ENCODE data around the gene ZMYND8.

The ZMYND8 gene

GRCh38 chr20:47359530-47360296 is 3.2 kb upstream of the ZMYND8 start:
- FAIRE-seq (no peak), DNase-seq (ENCODE audit: insufficient read length, low spot score) (no peak)
- no peak for TF ChIP-seq SPI1 (IDR thresholded peaks at IDR 0.05; ENCODE audit: low read depth, low read length)
- no peak for TF ChIP-seq TAF1 (IDR thresholded peaks at IDR 0.05; ENCODE audit: low read depth, low read length)
- TF ChIP-seq POLR2A (IDR thresholded peaks at IDR 0.05; ENCODE audit: low read depth, low read length), result no peak; the same call in 1 of the 2 replicates
- TF ChIP-seq PAX5 (IDR thresholded peaks at IDR 0.05; ENCODE audit: insufficient read depth, low read length, severe bottlenecking), result no peak
- TF ChIP-seq POU2F2 (IDR thresholded peaks at IDR 0.05; ENCODE audit: low read depth, low read length), result no peak
- TF ChIP-seq POLR2AphosphoS5 (IDR thresholded peaks at IDR 0.05; ENCODE audit: low read depth, low read length), result no peak

DNA sequence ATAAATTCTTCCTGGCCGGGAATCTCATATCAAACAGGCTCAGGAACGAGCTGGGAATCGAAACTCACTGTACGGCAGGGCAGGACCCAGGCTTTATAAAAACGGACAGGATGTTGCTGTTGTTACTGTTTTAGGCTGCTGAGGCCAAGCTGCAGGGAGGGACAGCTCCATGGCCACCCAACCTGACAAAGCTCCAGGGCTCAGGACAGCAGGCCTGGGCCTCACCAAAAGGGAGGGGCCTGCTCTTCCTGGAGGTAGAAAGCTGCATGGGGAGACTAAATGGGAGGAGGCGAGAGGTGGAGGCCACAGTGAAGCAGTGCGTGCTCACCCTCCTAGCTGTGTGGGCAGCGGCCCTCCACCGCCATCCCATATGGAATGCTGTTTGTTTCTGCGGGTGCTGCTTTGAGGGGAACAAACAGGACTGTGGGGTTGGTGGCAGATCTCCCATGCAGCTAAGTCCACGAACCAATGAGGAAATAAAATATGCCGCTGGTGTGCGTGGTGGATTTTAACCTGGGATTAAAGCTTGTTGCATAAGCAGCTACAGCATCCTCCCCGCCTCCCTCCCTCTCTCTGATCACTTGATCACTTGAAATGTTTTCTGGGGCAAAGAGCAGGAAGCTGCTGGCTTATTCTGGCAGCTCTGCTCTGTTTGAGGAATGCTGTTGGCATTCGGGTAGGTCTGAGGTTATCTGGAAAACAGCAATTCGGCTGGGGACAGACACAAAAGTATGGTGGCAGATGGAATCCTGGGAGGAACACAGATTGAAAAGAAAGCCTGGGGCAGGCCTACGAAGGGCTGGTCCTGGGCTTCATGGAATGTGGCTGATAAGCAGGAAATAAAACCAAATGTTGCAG is 2.4 kb upstream of the ZMYND8 start:
- no peak for DNase-seq (ENCODE audit: insufficient read length, low spot score)
- no peak for FAIRE-seq
- TF ChIP-seq PAX5 (IDR thresholded peaks at IDR 0.05; ENCODE audit: insufficient read depth, low read length, severe bottlenecking) (no peak), POLR2A (IDR thresholded peaks at IDR 0.05; ENCODE audit: low read depth, low read length) (no peak), POLR2AphosphoS5 (IDR thresholded peaks at IDR 0.05; ENCODE audit: low read depth, low read length) (no peak), TAF1 (IDR thresholded peaks at IDR 0.05; ENCODE audit: low read depth, low read length) (no peak), SPI1 (IDR thresholded peaks at IDR 0.05; ENCODE audit: low read depth, low read length) (no peak), POU2F2 (IDR thresholded peaks at IDR 0.05; ENCODE audit: low read depth, low read length) (no peak)

DNA sequence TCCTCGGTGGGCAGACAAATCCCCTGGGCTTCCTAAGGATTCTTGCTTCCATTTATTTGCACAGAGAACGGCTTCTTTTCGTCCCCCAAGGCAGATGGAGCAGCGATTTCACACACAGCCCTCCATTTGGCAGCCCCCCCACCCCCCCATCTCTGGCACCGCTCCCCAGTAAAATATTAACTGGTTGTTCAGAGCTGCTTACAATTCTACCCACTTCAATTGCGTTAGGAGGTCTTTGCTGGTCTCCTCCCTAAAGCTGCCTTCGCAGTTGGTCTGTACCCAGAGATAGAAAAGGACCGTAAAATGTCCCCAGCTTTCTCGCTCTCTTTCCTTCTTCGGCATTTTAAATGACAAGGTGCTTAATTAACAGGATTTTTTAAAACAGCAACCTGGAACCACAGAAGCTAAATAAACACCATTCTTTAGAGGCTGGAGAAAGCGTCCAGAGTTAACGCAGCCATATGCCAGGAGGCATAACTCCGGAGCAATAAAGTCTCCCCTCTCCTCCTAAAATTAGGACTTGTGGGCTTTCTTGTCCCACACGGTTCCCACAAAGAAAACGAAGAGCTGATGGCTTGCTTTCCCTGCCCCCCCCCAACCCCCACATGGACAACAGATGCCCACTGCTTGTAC is 1.7 kb upstream of the ZMYND8 start:
- TF ChIP-seq PAX5 (IDR thresholded peaks at IDR 0.05; ENCODE audit: insufficient read depth, low read length, severe bottlenecking), result no peak
- no peak for TF ChIP-seq SPI1 (IDR thresholded peaks at IDR 0.05; ENCODE audit: low read depth, low read length)
- no peak for TF ChIP-seq POLR2AphosphoS5 (IDR thresholded peaks at IDR 0.05; ENCODE audit: low read depth, low read length)
- no peak for TF ChIP-seq POLR2A (IDR thresholded peaks at IDR 0.05; ENCODE audit: low read depth, low read length)
- no peak for TF ChIP-seq TAF1 (IDR thresholded peaks at IDR 0.05; ENCODE audit: low read depth, low read length)
- no peak for TF ChIP-seq POU2F2 (IDR thresholded peaks at IDR 0.05; ENCODE audit: low read depth, low read length)

DNA sequence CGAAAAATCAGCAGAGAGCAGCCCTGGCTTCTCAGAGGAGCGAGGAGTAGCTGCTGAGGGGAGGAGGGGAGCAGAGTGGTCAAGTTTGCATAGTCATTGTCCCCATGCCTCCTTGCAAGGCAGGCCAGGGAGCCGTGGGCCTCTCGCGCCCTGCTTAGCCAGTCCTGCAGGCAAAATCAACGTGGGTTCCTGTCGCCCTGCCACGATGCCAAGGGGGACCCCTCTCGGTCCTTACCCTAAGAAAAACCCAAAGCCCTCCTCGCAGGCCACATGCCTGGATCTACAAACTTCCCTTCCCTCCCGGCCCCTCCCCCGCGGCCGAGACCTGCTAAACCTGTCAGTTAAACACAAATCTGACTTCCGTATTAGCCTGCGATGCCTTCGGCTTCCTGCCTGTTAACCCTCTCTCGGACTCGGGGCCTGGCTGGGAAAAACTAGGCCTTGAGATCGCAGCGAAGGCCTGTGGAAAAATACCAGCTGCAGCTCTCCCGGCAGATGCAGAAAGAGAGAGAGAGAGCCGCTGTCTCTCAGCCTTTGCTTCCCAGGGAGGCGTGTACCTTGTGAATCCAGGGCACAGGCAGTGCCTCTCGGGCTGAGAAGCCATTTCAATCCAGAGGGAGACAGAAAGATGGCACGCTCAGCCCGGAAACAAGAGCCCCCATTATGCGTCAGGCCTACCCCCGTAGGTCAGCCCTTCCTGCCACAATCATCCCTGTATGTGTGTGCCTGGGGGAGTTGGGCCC is 968 bp upstream of the ZMYND8 start:
- DNase-seq (ENCODE audit: insufficient read length, low spot score), result peak; percentile 42
- TF ChIP-seq PAX5 (IDR thresholded peaks at IDR 0.05; ENCODE audit: insufficient read depth, low read length, severe bottlenecking) (no peak), POLR2AphosphoS5 (IDR thresholded peaks at IDR 0.05; ENCODE audit: low read depth, low read length) (peak; percentile 84), TAF1 (IDR thresholded peaks at IDR 0.05; ENCODE audit: low read depth, low read length) (peak; percentile 92), POU2F2 (IDR thresholded peaks at IDR 0.05; ENCODE audit: low read depth, low read length) (peak; percentile 99), SPI1 (IDR thresholded peaks at IDR 0.05; ENCODE audit: low read depth, low read length) (peak; percentile 61), POLR2A (IDR thresholded peaks at IDR 0.05; ENCODE audit: low read depth, low read length) (peak; percentile 89)
- FAIRE-seq, result peak; percentile 33

More for the DNA sequence above, 1.7 kb upstream of the ZMYND8 start:
- FAIRE-seq (no peak), DNase-seq (ENCODE audit: insufficient read length, low spot score) (no peak)

GRCh38 chr20:47356220-47356525 is 326 bp downstream of the ZMYND8 start:
- TF ChIP-seq PAX5 (IDR thresholded peaks at IDR 0.05; ENCODE audit: insufficient read depth, low read length, severe bottlenecking), result no peak
- no peak for TF ChIP-seq SPI1 (IDR thresholded peaks at IDR 0.05; ENCODE audit: low read depth, low read length)
- no peak for TF ChIP-seq POLR2A (IDR thresholded peaks at IDR 0.05; ENCODE audit: low read depth, low read length)
- no peak for TF ChIP-seq POU2F2 (IDR thresholded peaks at IDR 0.05; ENCODE audit: low read depth, low read length)
- TF ChIP-seq TAF1 (IDR thresholded peaks at IDR 0.05; ENCODE audit: low read depth, low read length), result no peak
- TF ChIP-seq POLR2AphosphoS5 (IDR thresholded peaks at IDR 0.05; ENCODE audit: low read depth, low read length), result no peak
- FAIRE-seq (no peak), DNase-seq (ENCODE audit: insufficient read length, low spot score) (no peak)

- DNase-seq (ENCODE audit: insufficient read length, low spot score), result no peak
- FAIRE-seq, result no peak
These were observed 845 bp downstream of the ZMYND8 start for GRCh38 chr20:47355489-47356219.

GRCh38 chr20:47354714-47355488 is 1.6 kb downstream of the ZMYND8 start:
- peak; percentile 16 for FAIRE-seq
- DNase-seq (ENCODE audit: insufficient read length, low spot score), result no peak
- TF ChIP-seq SPI1 (IDR thresholded peaks at IDR 0.05; ENCODE audit: low read depth, low read length) (no peak), PAX5 (IDR thresholded peaks at IDR 0.05; ENCODE audit: insufficient read depth, low read length, severe bottlenecking) (no peak), POU2F2 (IDR thresholded peaks at IDR 0.05; ENCODE audit: low read depth, low read length) (no peak), TAF1 (IDR thresholded peaks at IDR 0.05; ENCODE audit: low read depth, low read length) (no peak), POLR2A (IDR thresholded peaks at IDR 0.05; ENCODE audit: low read depth, low read length) (no peak), POLR2AphosphoS5 (IDR thresholded peaks at IDR 0.05; ENCODE audit: low read depth, low read length) (no peak)

More at GRCh38 chr20:47355489-47356219, 845 bp downstream of the ZMYND8 start:
- TF ChIP-seq POU2F2 (IDR thresholded peaks at IDR 0.05; ENCODE audit: low read depth, low read length) (no peak), SPI1 (IDR thresholded peaks at IDR 0.05; ENCODE audit: low read depth, low read length) (no peak), PAX5 (IDR thresholded peaks at IDR 0.05; ENCODE audit: insufficient read depth, low read length, severe bottlenecking) (no peak), TAF1 (IDR thresholded peaks at IDR 0.05; ENCODE audit: low read depth, low read length) (no peak), POLR2A (IDR thresholded peaks at IDR 0.05; ENCODE audit: low read depth, low read length) (no peak), POLR2AphosphoS5 (IDR thresholded peaks at IDR 0.05; ENCODE audit: low read depth, low read length) (no peak)
